Peyer's patch (tissue), 4 donors: ENCODE measurements around the gene ZACN. TPM values are rescaled to one million over a fixed set of nuclear protein-coding genes. Genes with fewer than 3 reads are reported as not detected.

Source experiments
- DNase-seq, 3 donors: peaks; one replicate each; pipeline ENCODE4 v3.0.0-alpha.2; 2017 to 2019
- H3K27ac ChIP-seq, 4 donors: fragments of 200-600 bp; sonication (generic); one replicate each; pipeline ENCODE4 v1.5.1; 2016 to 2019
- H3K27me3 ChIP-seq, 2 donors: fragments of 200-600 bp; sonication (generic); one replicate each; pipeline ENCODE4 v1.5.1; 2019
- H3K36me3 ChIP-seq, 3 donors: fragments of 200-600 bp; sonication (generic); one replicate each; pipeline ENCODE4 v1.5.1; 2016 to 2019
- H3K4me1 ChIP-seq, 4 donors: fragments of 200-600 bp; sonication (generic); one replicate each; pipeline ENCODE4 v1.5.1; 2016 to 2019
- H3K4me3 ChIP-seq, 4 donors: fragments of 200-600 bp; sonication (generic); 1 replicate in 3 of 4; 2 replicates in 1 of 4; pipeline ENCODE4 v1.5.1; 2016 to 2019; ENCODE audit warnings: mild to moderate bottlenecking in 1 of 4
- H3K9me3 ChIP-seq, 4 donors: fragments of 200-600 bp; sonication (generic); one replicate each; pipeline ENCODE4 v1.5.1; 2016 to 2019; ENCODE audit warnings: mild to moderate bottlenecking in 1 of 4
- CTCF ChIP-seq, 6 experiments: fragments of 450-650 bp in 4 of 6; fragments of 200-600 bp in 2 of 6; sonication (generic) in 1 of 6; IDR thresholded peaks; one replicate each; pipeline ENCODE4 v1.5.1; 2017 to 2019; ENCODE audit warnings: antibody characterized with exemption in 6 of 6, mild to moderate bottlenecking in 3 of 6, moderate library complexity in 1 of 6
- POLR2A ChIP-seq, 2 donors: fragments of 450-650 bp; IDR thresholded peaks; one replicate each; pipeline ENCODE4 v1.5.1; 2017; ENCODE audit warnings: antibody characterized with exemption in 2 of 2, mild to moderate bottlenecking in 2 of 2, moderate library complexity in 2 of 2
- total RNA-seq, 4 donors: library from RNA; depleted of rRNA; stranded (reverse); fragments of >200 nt; gene quantifications; one replicate each; pipeline ENCODE4 v1.1.0, GENCODE V29; 2016

The ZACN gene
- total RNA-seq, 4 donors from 2014 or later: not detected

- Histone ChIP-seq H3K27ac (peak overlapping the region in 2 of 4 donors; percentile 5 to 53), H3K36me3 (peaks cover 0 to 96% (median 0%) of the 10 kb centered on the region in 3 donors), H3K4me1 (no peaks in the 10 kb centered on the region)
Observed at GRCh38 chr17:76063875-76064546, 15.0 kb upstream of the ZACN start.

GRCh38 chr17:76065775-76066174 is 13.2 kb upstream of the ZACN start:
- no peak for TF ChIP-seq CTCF (IDR thresholded peaks at IDR 0.05)
- TF ChIP-seq POLR2A (IDR thresholded peaks at IDR 0.05): no peak
- no peak for DNase-seq
- Histone ChIP-seq H3K4me3 (no peak overlapping the region), H3K9me3 (no peaks in the 10 kb centered on the region), H3K27ac (no peak overlapping the region), H3K27me3 (no peaks in the 10 kb centered on the region), H3K4me1 (peaks cover 0 to 7% (median 0%) of the 10 kb centered on the region in 4 donors), H3K36me3 (peaks cover 0 to 87% (median 0%) of the 10 kb centered on the region in 3 donors)

More at GRCh38 chr17:76063875-76064546, 15.0 kb upstream of the ZACN start:
- Histone ChIP-seq H3K9me3 (no peaks in the 10 kb centered on the region), H3K27me3 (no peaks in the 10 kb centered on the region), H3K4me3 (no peak overlapping the region)
- DNase-seq: peak in 1 of 3 donors; percentile 62
- TF ChIP-seq POLR2A (IDR thresholded peaks at IDR 0.05): no peak
- no peak for TF ChIP-seq CTCF (IDR thresholded peaks at IDR 0.05)

- TF ChIP-seq POLR2A (IDR thresholded peaks at IDR 0.05) (no peak), CTCF (IDR thresholded peaks at IDR 0.05) (no peak)
- peak overlapping the region; percentile 54 to 85 (median 68) for H3K27ac ChIP-seq
Observed at GRCh38 chr17:76071531-76072147, 7.3 kb upstream of the ZACN start.

GRCh38 chr17:76072148-76072858 is 6.7 kb upstream of the ZACN start, which contains the start of gene SRP68:
Gene SRP68, minus strand, starts transcription at chr17:76072517. Its CDS starts 26 bp downstream, at chr17:76072491.
- Histone ChIP-seq H3K27me3 (peaks cover 0 to 35% of the 10 kb centered on the region in 2 donors), H3K9me3 (no peaks in the 10 kb centered on the region), H3K36me3 (peaks cover 0 to 26% (median 0%) of the 10 kb centered on the region in 3 donors), H3K4me3 (peak within 1 kb of the TSS; percentile 75 to 81 (median 79)), H3K4me1 (peaks cover 0 to 53% (median 14%) of the 10 kb centered on the region in 4 donors), H3K27ac (peak within 1 kb of the TSS; percentile 54 to 85 (median 68))
- peak; percentile 91 to 96 (median 92) for DNase-seq
- TF ChIP-seq CTCF (IDR thresholded peaks at IDR 0.05): peak in 1 of 6 experiments; percentile 14
- TF ChIP-seq POLR2A (IDR thresholded peaks at IDR 0.05): peak; percentile 41 to 59

More at GRCh38 chr17:76071531-76072147, 7.3 kb upstream of the ZACN start:
- peak overlapping the region; percentile 75 to 81 (median 79) for H3K4me3 ChIP-seq
- H3K4me1 ChIP-seq: peaks cover 0 to 47% (median 11%) of the 10 kb centered on the region in 4 donors
- peaks cover 0 to 28% of the 10 kb centered on the region in 2 donors for H3K27me3 ChIP-seq
- no peak for DNase-seq
- no peaks in the 10 kb centered on the region for H3K9me3 ChIP-seq
- H3K36me3 ChIP-seq: peaks cover 0 to 32% (median 0%) of the 10 kb centered on the region in 3 donors
